CD14-positive monocyte (primary cell): ENCODE data around the gene HS6ST1. TPM values are rescaled to one million over a fixed set of nuclear protein-coding genes. Genes with fewer than 3 reads are reported as not detected.

ENCODE experiments used
- DNase-seq, 3 donors: peaks; one replicate each; pipeline ENCODE4 v3.0.0-alpha.2; 2011 to 2022
- H2AFZ ChIP-seq: 2 replicates; pipeline ENCODE4 v1.6.0; 2012; ENCODE audit warnings: mild to moderate bottlenecking, low read depth, low read length, inconsistent platforms; ENCODE audit not compliant: insufficient read depth, poor library complexity, severe bottlenecking
- H3K27ac ChIP-seq, 2 donors: 1 replicate in 1 of 2; 2 replicates in 1 of 2; pipeline ENCODE4 v1.5.1; 2012 to 2013; ENCODE audit warnings: low read length in 2 of 2, control low read depth in 1 of 2, inconsistent platforms in 1 of 2, low read depth in 1 of 2, mild to moderate bottlenecking in 1 of 2
- H3K27me3 ChIP-seq, 2 donors: one replicate each; pipeline versions ENCODE4 v1.6.0 to v1.6.1; 2011 to 2013; ENCODE audit warnings: low read length in 2 of 2; ENCODE audit not compliant: control insufficient read depth in 2 of 2, insufficient read depth in 2 of 2
- H3K36me3 ChIP-seq, 2 donors: replicated peaks in 1 of 2; 1 replicate in 1 of 2; 2 replicates in 1 of 2; pipeline versions ENCODE4 v1.5.1 to v1.6.1; 2012 to 2013; ENCODE audit warnings: low read length in 2 of 2, control low read depth in 1 of 2, inconsistent platforms in 1 of 2, mild to moderate bottlenecking in 1 of 2; ENCODE audit not compliant: insufficient read depth in 2 of 2, control insufficient read depth in 1 of 2
- H3K4me1 ChIP-seq, 2 donors: 1 replicate in 1 of 2; 2 replicates in 1 of 2; pipeline versions ENCODE4 v1.5.1 to v1.6.1; 2012 to 2013; ENCODE audit warnings: low read length in 2 of 2, control low read depth in 1 of 2, inconsistent platforms in 1 of 2, mild to moderate bottlenecking in 1 of 2, moderate library complexity in 1 of 2; ENCODE audit not compliant: insufficient read depth in 2 of 2, control insufficient read depth in 1 of 2
- H3K4me2 ChIP-seq: replicated peaks from 2 replicates; pipeline ENCODE3; 2012; ENCODE audit warnings: low read length, moderate library complexity, mild to moderate bottlenecking; ENCODE audit not compliant: poor library complexity, severe bottlenecking; ENCODE audit errors: extremely low read depth
- H3K4me3 ChIP-seq, 3 experiments: fragments of 200-600 bp in 1 of 3; sonication (generic) in 1 of 3; replicated peaks in 1 of 3; 1 replicate in 2 of 3; 2 replicates in 1 of 3; pipeline ENCODE4 v1.5.1; 2011 to 2013; ENCODE audit warnings: low read length in 3 of 3, mild to moderate bottlenecking in 3 of 3, control low read depth in 2 of 3, low read depth in 2 of 3, inconsistent platforms in 1 of 3, moderate library complexity in 1 of 3
- H3K79me2 ChIP-seq: 2 replicates; pipeline ENCODE4 v1.6.0; 2012; ENCODE audit warnings: mild to moderate bottlenecking, control low read depth, inconsistent platforms, low read length, moderate library complexity; ENCODE audit not compliant: insufficient read depth
- H3K9ac ChIP-seq: 2 replicates; pipeline ENCODE4 v1.6.0; 2017; ENCODE audit warnings: low read length, mild to moderate bottlenecking; ENCODE audit not compliant: insufficient read depth, poor library complexity, severe bottlenecking
- H3K9me3 ChIP-seq, 2 donors: replicated peaks in 1 of 2; 1 replicate in 1 of 2; 2 replicates in 1 of 2; pipeline versions ENCODE4 v1.5.1 to v1.6.1; 2012 to 2013; ENCODE audit warnings: low read length in 2 of 2, control low read depth in 1 of 2; ENCODE audit not compliant: control insufficient read depth in 1 of 2, insufficient read depth in 1 of 2
- H4K20me1 ChIP-seq: 2 replicates; pipeline ENCODE4 v1.6.0; 2012; ENCODE audit warnings: mild to moderate bottlenecking, low read length, control low read depth, moderate library complexity; ENCODE audit not compliant: insufficient read depth
- H3K27ac Mint-ChIP-seq, 7 donors: one replicate each; pipeline ENCODE4 v1.8.0; 2020; ENCODE audit warnings: mild to moderate bottlenecking in 7 of 7, mixed read lengths in 7 of 7, moderate library complexity in 6 of 7, inconsistent platforms in 2 of 7
- H3K27me3 Mint-ChIP-seq, 3 donors: one replicate each; pipeline ENCODE4 v1.8.0; 2021 to 2022; ENCODE audit warnings: low read depth in 3 of 3, mild to moderate bottlenecking in 3 of 3, mixed read lengths in 3 of 3, moderate library complexity in 3 of 3, inconsistent platforms in 1 of 3
- H3K36me3 Mint-ChIP-seq, 2 donors: one replicate each; pipeline ENCODE4 v1.8.0; 2020; ENCODE audit warnings: mixed read lengths in 2 of 2, inconsistent platforms in 1 of 2, mild to moderate bottlenecking in 1 of 2
- H3K4me1 Mint-ChIP-seq: one replicate; pipeline ENCODE4 v1.8.0; 2020; ENCODE audit warnings: mild to moderate bottlenecking, mixed read lengths
- H3K4me3 Mint-ChIP-seq, 2 donors: one replicate each; pipeline ENCODE4 v1.8.0; 2020; ENCODE audit warnings: mild to moderate bottlenecking in 2 of 2, mixed read lengths in 2 of 2, moderate library complexity in 1 of 2
- H3K9me3 Mint-ChIP-seq, 7 donors: one replicate each; pipeline ENCODE4 v1.8.0; 2020 to 2022; ENCODE audit warnings: mixed read lengths in 7 of 7, mild to moderate bottlenecking in 6 of 7, moderate library complexity in 6 of 7, inconsistent platforms in 2 of 7
- CTCF ChIP-seq: fragments of 200-600 bp; IDR thresholded peaks from one replicate; pipeline ENCODE4 v1.8.0; 2022; ENCODE audit warnings: antibody characterized with exemption, mild to moderate bottlenecking
- WGBS: methylation state at CpG from one replicate; pipeline ENCODE4 v1.1.5; 2013; ENCODE audit warnings: missing lambda C conversion rate; ENCODE audit not compliant: insufficient coverage; 5-methylcytosine and 5-hydroxymethylcytosine counted together
- intact Hi-C, 2 donors: fragments of 100-400 bp; cut with micrococcal nuclease; formaldehyde crosslinking; loops; one replicate each; pipeline versions ENCODE4 v1.15.0 to v1.15.1; 2023
- polyA plus RNA-seq, 3 donors: library from polyadenylated mRNA; depleted of rRNA in 1 of 3; unstranded in 2 of 3; stranded (reverse) in 1 of 3; fragments of 300-500 nt in 2 of 3; fragments of >200 nt in 1 of 3; fragmentation: Illumina TruSeq in 2 of 3; gene quantifications; 1 replicate in 2 of 3; 2 replicates in 1 of 3; pipeline ENCODE4 v1.2.3, GENCODE V29; 2012 to 2021

Gene HS6ST1
- polyA plus RNA-seq, 3 donors: 2.9 to 5.4 (median 4.0) TPM

- 90% methylated on average over 8 of the region's 14 CpGs for WGBS
- H3K4me1 Mint-ChIP-seq: peaks cover 16% of the 10 kb centered on the region
- Histone ChIP-seq H3K9ac (no peak overlapping the region), H3K9me3 (peaks cover 0 to 13% of the 10 kb centered on the region in 2 donors), H3K27ac (no peak overlapping the region), H3K27me3 (no peaks in the 10 kb centered on the region), H3K4me2 (no peak overlapping the region), H3K4me1 (peaks cover 14% of the 10 kb centered on the region in 2 donors), H3K4me3 (no peak overlapping the region), H3K79me2 (no peaks in the 10 kb centered on the region), H4K20me1 (peaks cover 41% of the 10 kb centered on the region), H2AFZ (no peak overlapping the region), H3K36me3 (peaks cover 0 to 24% of the 10 kb centered on the region in 2 donors)
- TF ChIP-seq CTCF: no peak
- H3K36me3 Mint-ChIP-seq: peaks cover 22 to 41% of the 10 kb centered on the region in 2 donors
- intact Hi-C loops: no loop called here
- H3K27ac Mint-ChIP-seq: no peak overlapping the region
- no peaks in the 10 kb centered on the region for H3K27me3 Mint-ChIP-seq
- H3K9me3 Mint-ChIP-seq: peaks cover 8 to 20% (median 17%) of the 10 kb centered on the region in 7 donors
- no peak for DNase-seq
- no peak overlapping the region for H3K4me3 Mint-ChIP-seq
Observed at GRCh38 chr2:128275498-128276045, 43.1 kb downstream of the HS6ST1 start.

GRCh38 chr2:128274218-128274617 lies 44.5 kb downstream of the HS6ST1 start:
- Mint-ChIP-seq H3K36me3 (peaks cover 22 to 38% of the 10 kb centered on the region in 2 donors), H3K4me1 (peaks cover 2% of the 10 kb centered on the region), H3K27ac (no peak overlapping the region), H3K9me3 (peaks cover 8 to 20% (median 17%) of the 10 kb centered on the region in 7 donors), H3K27me3 (no peaks in the 10 kb centered on the region), H3K4me3 (no peak overlapping the region)
- DNase-seq: no peak
- peaks cover 0 to 24% of the 10 kb centered on the region in 2 donors for H3K36me3 ChIP-seq
- H4K20me1 ChIP-seq: peaks cover 29% of the 10 kb centered on the region
- H3K4me3 ChIP-seq: no peak overlapping the region
- intact Hi-C loops: no loop called here
- WGBS: 100% methylated on average over 3 of the region's 6 CpGs
- H2AFZ ChIP-seq: no peak overlapping the region
- no peak overlapping the region for H3K9ac ChIP-seq
- H3K4me1 ChIP-seq: peaks cover 0 to under 1% of the 10 kb centered on the region in 2 donors
- peaks cover 0 to 13% of the 10 kb centered on the region in 2 donors for H3K9me3 ChIP-seq
- H3K27ac ChIP-seq: no peak overlapping the region
- TF ChIP-seq CTCF: no peak
- no peak overlapping the region for H3K4me2 ChIP-seq
- no peaks in the 10 kb centered on the region for H3K27me3 ChIP-seq
- H3K79me2 ChIP-seq: no peaks in the 10 kb centered on the region
